Fibroblast of skin of left biceps (primary cell): ENCODE measurements around the gene EPHB1.
"Not testable (repeated sequence)": the region's sequence is repeated elsewhere in the genome, so short reads cannot be mapped to it uniquely, and the experiment has no call there.

Experiments
- DNase-seq, 2 experiments: peaks; one replicate each; pipeline ENCODE4 v3.0.0-alpha.2; 2013; ENCODE audit warnings: low read depth in 2 of 2

EPHB1 gene

GRCh38 chr3:135041601-135042000 is 246.5 kb downstream of the EPHB1 start:
- DNase-seq, result no peak

DNA sequence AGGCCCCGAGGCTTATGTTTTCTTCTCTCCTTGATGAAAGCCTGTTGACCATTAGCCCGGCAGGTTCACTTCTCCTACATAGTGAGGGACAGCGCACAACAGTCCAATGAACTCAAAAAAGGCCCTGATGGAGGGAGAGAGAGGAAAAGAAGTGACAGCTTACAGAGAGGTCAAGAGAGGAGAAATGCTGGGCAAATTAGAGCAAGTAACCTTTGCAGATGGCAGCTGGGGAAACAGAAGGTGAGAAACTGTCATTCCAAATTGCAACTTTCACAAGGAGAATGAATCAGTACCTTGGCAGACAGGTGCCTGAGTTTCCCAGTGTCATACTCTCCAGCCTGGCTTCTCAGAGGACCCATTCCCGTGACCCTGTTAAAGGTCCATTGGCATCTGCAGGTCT is 252.0 kb downstream of the EPHB1 start:
- no peak for DNase-seq

GRCh38 chr3:135050536-135050935 is 255.5 kb downstream of the EPHB1 start:
- DNase-seq, result no peak

DNA sequence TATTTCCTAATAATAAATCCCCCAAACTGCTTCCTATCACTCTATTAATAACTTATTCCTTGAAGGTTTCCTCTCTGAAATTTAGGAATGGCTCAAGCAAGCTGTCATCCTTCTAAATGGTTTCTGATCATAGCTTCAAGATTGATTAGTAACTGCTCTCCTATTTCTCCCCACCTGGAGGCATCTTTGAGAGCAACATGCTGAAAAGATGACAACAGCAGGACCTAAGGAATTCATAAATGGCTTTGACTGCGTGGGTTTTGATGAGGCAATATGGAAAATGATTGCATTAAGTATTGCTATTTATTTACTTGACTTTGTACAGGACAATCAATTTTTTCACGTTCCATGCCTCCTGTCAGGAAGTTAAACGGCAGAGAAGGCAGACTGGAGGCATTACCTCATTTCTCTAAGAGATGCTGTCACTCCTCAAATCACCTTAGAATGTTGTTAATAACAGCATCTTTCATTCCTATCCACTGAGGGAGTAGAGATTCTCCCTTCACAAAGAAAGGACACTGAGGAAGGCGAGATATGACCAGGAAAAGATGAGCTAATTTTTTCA is 256.4 kb downstream of the EPHB1 start:
- DNase-seq, result no peak

- DNase-seq, result no peak
Observed at GRCh38 chr3:135055449-135055848, 260.4 kb downstream of the EPHB1 start.

DNA sequence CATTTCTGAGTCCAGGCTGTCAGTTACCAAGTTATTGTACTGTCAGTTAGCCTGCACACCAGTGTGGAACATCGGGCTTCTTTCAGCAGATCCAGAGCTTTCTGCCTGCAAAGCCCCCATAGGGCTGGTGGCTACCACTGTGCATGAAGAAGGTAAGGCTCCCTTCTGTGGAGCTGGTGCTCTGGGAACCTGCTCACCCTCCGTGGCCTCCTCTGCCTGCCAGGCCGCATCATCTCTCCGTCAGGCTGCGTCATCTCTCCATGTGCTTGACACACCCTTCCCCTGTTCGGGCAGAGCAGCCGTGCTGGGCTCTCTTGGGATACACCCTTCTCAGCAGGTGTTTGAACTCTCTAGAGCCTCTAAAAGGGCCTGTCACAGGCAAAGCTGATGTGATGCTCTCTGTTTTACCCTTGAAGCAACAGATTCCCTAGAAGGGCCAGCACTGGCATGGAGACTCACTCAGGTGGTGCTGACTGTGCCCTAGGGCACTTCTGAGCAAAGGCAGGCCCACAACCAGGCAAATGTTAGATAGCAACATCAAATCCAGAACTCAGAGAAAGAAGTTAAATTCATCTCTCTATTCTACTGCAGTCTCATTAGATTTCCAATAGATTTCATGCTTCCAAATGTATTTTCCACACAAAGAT is 261.1 kb downstream of the EPHB1 start:
- no peak for DNase-seq

- DNase-seq, result no peak
Observed at GRCh38 chr3:135056733-135057310, 261.8 kb downstream of the EPHB1 start.

- no peak for DNase-seq
Observed at GRCh38 chr3:135057996-135058395, 262.9 kb downstream of the EPHB1 start.

GRCh38 chr3:135059580-135059979 is 264.5 kb downstream of the EPHB1 start:
- DNase-seq, result no peak

GRCh38 chr3:135066844-135067727 is 272.0 kb downstream of the EPHB1 start:
- DNase-seq, result not testable (repeated sequence)

DNA sequence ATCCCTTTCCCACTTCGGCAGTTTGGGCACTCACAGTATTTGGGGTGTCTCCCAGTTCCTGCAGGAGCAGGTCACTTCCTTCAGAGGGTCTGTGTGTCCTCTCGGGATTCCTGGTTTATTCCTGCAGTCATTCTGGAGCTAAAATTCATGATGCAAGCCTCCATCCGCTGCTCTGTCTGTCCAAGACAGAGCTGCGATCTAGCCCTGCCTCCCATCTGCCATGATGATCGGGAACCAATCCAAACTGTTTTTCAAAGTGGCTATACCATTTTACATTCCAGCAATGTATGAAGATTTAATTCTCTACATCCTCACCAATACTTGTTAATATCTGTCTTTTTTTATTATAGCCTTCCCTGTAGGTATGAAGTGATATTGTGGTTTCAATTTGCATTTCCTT is 273.0 kb downstream of the EPHB1 start:
- no peak for DNase-seq

DNA sequence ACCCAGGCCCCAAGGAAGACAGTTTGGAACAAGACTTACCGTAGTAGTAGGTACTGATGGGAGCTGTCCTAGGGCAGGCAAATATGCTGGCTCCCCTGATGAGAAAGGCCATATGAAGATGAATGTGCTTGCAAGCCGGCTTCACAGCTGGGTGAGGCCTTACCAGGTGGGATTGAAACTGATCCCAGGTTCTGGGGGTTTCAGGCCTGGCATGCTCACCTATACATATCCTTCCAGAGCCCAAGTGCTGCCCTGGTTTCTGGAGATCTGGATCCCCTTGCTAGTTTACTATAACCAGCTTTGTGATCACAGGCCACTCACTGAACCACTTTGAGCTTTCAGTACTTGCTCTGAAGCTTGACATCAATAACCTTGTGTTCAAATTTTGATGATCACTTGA is 274.3 kb downstream of the EPHB1 start:
- no peak for DNase-seq

GRCh38 chr3:135071483-135071882 is 276.4 kb downstream of the EPHB1 start:
- DNase-seq, result no peak

DNA sequence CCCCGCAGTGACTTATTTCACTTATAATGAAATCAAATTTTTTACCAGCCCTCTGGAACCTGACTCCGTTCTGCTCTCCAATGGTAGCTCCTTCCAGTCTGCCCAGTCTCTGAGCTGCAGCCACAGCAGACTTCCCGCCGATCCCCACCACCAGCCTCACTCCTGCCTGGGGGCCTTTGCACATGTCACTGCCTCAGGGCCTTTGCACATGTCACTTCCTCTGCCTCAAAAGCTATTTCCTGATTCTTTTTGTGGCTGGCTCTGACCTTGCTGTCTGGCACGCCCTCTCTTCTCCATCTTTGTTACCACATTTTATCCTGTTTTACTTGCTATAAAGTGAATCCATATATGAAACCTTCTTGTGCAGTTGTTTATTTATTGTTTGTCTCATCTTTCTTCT is 277.4 kb downstream of the EPHB1 start:
- no peak for DNase-seq

DNA sequence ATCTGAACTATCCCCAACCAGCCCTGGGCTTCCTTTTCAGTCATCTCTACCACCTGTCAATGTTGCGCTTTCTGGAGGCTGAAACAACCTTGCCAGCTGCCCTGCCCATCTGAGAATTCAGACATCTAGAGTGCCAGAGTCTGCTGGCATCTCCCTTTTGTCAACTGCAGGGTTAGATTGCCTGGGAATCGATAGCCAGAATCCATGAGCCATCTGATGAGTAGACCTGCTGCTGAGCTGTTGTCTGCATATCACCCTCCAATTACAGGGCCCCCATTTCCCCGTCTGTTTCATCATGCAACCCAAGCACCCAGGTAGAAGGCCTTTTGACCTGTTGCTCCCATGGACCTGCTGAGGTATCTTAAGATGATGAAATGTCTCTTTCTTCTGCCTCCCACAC is 280.1 kb downstream of the EPHB1 start:
- no peak for DNase-seq

- DNase-seq, result no peak
Observed at GRCh38 chr3:135076341-135076740, 281.3 kb downstream of the EPHB1 start.

DNA sequence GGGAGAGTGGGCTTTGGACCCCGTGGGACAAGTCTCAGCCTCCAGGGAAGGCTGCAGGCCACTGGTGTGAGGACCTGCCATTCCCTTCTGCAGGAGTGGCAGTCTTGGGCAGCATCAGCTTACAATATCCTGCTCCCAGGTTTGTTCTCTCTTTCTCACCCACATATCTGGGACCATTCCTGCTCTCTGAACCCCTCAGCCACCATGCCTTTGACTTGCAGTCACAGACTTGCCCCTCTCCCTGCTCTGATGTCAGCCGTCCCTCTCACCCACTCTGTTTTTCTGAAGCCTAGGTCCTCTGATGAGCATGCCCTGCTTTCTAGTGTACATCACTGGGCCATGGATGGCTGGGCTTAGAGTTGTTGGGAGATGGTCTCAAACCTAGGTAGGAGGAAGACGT is 282.1 kb downstream of the EPHB1 start:
- DNase-seq, result no peak

DNA sequence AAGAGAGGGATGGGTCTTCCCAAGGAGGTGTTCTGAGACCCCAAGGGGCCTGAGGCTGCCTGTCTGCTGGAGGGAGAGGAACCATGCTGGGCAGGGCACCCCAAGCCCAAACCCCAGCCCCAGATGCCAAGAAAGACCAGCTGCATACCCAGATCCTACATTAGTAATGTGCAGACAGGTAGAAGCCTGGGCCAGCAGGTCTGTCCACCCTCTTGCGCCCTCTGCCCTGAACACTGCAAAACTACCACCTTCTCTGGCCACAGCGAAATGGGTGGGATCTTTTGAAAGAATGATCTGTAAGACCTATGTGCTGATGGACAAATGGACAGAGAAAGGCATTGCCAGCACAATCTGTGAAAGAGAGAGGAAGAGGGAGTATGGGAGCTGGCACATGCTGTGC is 283.2 kb downstream of the EPHB1 start:
- DNase-seq, result no peak

DNA sequence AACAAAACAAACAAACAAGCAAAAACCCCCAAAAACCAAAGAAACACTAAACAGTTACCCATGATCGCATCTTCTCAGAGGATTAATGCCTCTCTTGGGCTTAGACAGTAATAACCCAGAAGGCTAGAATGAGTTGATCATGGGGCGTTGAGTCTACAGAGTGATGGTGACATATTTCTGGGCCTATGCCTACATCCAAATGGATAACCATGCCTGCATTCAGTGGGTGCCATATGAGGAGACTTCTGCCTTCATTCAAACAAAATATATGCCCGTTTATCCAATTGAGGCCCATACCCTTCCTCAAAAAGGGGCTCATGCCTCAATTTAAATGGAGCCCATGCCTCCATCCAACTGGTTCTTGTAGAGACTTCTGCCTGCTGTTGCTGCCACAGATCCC is 284.0 kb downstream of the EPHB1 start:
- DNase-seq, result no peak

GRCh38 chr3:135081451-135081850 is 286.4 kb downstream of the EPHB1 start:
- DNase-seq, result no peak

DNA sequence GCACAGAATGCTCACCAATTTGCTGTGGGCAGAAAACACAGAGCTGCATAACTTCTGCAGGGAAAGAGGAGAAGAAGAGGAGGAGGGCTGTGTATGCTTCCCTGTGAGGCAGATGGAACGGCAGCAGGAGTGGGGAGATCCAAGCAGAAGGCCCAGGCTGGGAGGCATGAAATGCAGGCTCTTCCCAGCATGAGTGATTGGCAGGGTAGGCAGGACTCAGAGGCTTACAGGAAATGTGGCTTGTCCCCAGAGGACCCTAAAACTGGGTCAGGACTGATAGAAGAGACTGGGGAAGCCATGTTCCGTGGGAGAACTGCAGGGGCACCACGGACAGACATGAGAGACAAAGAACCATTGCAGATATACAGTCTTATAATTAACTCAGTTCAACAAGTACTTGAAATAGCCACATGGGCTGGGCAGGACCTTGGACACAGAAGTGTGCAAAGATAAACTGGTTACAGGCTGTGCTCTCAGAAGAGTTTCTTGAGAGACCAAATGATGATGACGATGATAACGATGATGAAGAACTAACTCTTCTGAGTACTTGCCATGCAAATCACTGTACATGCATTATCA is 286.9 kb downstream of the EPHB1 start:
- DNase-seq, result no peak

- no peak for DNase-seq
Observed at GRCh38 chr3:135082706-135083105, 287.6 kb downstream of the EPHB1 start.
